Measurements from ENCODE around the gene THOP1. TPM values are rescaled to one million over a fixed set of nuclear protein-coding genes. Genes with fewer than 3 reads are reported as not detected.

THOP1 gene
- total RNA-seq, 2 donors from 2014 or later, result 31.3 to 55.2 TPM

DNA sequence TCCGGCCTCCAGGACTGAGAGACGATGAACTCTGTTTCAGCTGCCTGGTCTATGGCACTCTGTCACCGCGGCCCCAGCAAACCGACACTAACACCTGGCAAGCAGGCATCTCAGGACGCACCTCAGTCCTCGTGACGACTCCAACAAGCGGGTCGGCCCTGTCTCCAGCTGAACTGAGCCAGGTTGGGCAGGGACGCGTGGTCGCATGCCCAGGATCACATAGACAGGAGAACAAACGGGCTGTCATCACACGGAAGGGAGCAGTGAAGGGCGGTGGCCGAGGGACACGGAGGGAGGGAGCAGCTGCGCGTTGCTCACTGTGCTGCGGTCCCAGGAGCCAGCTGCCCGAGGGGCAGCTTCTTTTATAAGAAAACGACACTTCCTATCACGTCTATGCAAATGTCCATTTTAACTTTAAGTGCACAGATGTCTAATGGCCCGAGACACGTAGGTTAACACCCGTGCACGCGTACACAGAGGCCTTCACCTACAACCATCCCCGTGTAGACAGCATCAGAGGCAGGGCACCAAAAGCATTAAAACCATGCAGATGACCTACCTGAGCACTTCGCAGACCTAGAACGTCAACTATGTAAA lies 11.1 kb upstream of the THOP1 start:
- TF ChIP-seq, protein P1, sequence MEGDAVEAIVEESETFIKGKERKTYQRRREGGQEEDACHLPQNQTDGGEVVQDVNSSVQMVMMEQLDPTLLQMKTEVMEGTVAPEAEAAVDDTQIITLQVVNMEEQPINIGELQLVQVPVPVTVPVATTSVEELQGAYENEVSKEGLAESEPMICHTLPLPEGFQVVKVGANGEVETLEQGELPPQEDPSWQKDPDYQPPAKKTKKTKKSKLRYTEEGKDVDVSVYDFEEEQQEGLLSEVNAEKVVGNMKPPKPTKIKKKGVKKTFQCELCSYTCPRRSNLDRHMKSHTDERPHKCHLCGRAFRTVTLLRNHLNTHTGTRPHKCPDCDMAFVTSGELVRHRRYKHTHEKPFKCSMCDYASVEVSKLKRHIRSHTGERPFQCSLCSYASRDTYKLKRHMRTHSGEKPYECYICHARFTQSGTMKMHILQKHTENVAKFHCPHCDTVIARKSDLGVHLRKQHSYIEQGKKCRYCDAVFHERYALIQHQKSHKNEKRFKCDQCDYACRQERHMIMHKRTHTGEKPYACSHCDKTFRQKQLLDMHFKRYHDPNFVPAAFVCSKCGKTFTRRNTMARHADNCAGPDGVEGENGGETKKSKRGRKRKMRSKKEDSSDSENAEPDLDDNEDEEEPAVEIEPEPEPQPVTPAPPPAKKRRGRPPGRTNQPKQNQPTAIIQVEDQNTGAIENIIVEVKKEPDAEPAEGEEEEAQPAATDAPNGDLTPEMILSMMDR (IDR thresholded peaks at IDR 0.05), result no peak
- Histone ChIP-seq H3K27me3 (replicated peaks; ENCODE audit: insufficient read depth) (no peaks in the 10 kb centered on the region), H3K9me3 (no peaks in the 10 kb centered on the region), H3K36me3 (no peaks in the 10 kb centered on the region), H3K27ac (no peak overlapping the region), H3K4me3 (no peak overlapping the region), H3K4me1 (ENCODE audit: control insufficient read depth in 1 of 2, low read depth in 2 of 2) (peaks cover 0 to 14% of the 10 kb centered on the region in 2 donors)
- ATAC-seq (ENCODE audit: insufficient number of reproducible peaks, low FRiP score, low read depth), result no peak
- DNase-seq (ENCODE audit: low spot score), result no peak

DNA sequence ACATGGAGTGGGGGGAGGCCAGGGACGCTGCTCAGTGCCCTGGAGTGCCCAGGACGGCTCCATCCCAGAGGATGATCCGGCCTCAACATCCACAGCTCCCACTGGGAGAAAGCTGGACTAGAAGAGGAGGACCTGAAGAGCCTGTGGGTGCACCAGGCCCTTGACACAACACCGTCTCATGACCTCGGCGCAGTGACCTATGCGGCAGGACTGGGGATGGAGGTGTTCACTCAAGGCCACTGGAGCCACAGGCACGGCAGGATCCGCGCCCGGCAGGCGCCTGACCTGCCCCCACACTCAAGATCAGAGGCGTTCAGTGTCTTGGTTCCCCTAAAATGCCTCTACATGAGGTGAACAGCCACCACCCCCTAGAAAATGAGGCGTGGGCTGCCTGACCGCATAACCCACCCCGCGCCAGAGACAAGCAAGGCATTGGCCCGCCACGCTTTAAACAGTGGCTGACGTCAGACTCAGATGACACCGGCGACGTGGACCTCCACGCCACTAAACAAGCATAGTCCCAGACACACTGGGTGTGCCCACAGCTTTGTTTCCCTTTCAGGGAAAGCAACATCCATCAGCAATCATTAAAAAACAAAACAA lies 10.2 kb upstream of the THOP1 start:
- ATAC-seq (ENCODE audit: insufficient number of reproducible peaks, low FRiP score, low read depth), result no peak
- Histone ChIP-seq H3K4me1 (ENCODE audit: control insufficient read depth in 1 of 2, low read depth in 2 of 2) (peaks cover 0 to 14% of the 10 kb centered on the region in 2 donors), H3K36me3 (no peaks in the 10 kb centered on the region), H3K9me3 (no peaks in the 10 kb centered on the region), H3K27ac (peak overlapping the region in 1 of 2 donors; percentile 36), H3K4me3 (peak overlapping the region; percentile 29), H3K27me3 (replicated peaks; ENCODE audit: insufficient read depth) (no peaks in the 10 kb centered on the region)
- TF ChIP-seq, protein P1 (IDR thresholded peaks at IDR 0.05), result no peak
- no peak for DNase-seq (ENCODE audit: low spot score)

DNA sequence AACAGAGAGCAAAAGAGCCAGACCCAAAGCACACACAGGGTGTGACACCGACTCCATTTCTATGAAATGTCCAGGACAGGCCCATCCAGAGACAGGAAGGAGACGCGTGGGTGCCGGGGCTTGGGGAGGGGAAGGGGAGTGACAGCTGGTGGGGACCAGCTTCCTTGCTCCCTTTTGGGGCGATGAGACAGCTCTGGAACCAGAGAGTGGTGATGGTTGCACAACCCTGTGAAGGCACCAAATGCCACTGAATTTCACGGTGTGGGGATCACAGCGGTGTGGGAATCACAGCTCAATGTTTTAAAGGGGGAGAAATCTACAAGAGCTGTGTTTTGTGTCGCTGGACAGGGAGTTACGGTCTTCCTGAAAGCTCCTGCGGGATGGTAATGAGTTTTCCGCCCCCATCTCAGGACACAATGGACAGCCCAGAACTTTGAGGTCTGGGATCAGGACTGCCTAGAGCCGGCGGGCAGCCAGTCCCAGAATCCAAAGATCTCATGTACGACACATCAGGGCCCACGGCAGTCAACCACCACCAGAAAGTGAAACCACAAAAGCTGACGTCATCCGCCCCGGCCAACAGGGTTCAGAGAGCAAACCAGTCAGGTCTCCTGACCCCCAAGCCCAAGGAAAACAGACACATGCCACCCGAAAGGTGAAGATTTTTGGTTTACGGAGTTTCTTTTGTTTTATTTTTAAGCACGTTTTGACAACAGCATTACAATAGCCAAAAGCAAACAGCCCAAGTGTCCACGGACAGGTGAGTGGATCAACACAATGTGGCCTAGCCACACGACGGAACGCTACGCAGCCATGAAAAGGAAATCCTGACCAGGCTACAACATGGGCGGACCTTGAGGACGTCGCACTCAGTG lies 9.5 kb upstream of the THOP1 start:
- Histone ChIP-seq H3K9me3 (no peaks in the 10 kb centered on the region), H3K27ac (peak overlapping the region in 1 of 2 donors; percentile 36), H3K4me1 (ENCODE audit: control insufficient read depth in 1 of 2, low read depth in 2 of 2) (peaks cover 0 to 11% of the 10 kb centered on the region in 2 donors), H3K4me3 (peak overlapping the region; percentile 29), H3K27me3 (replicated peaks; ENCODE audit: insufficient read depth) (no peaks in the 10 kb centered on the region), H3K36me3 (no peaks in the 10 kb centered on the region)
- TF ChIP-seq, protein P1 (IDR thresholded peaks at IDR 0.05), result no peak
- DNase-seq (ENCODE audit: low spot score) (no peak), ATAC-seq (ENCODE audit: insufficient number of reproducible peaks, low FRiP score, low read depth) (no peak)

DNA sequence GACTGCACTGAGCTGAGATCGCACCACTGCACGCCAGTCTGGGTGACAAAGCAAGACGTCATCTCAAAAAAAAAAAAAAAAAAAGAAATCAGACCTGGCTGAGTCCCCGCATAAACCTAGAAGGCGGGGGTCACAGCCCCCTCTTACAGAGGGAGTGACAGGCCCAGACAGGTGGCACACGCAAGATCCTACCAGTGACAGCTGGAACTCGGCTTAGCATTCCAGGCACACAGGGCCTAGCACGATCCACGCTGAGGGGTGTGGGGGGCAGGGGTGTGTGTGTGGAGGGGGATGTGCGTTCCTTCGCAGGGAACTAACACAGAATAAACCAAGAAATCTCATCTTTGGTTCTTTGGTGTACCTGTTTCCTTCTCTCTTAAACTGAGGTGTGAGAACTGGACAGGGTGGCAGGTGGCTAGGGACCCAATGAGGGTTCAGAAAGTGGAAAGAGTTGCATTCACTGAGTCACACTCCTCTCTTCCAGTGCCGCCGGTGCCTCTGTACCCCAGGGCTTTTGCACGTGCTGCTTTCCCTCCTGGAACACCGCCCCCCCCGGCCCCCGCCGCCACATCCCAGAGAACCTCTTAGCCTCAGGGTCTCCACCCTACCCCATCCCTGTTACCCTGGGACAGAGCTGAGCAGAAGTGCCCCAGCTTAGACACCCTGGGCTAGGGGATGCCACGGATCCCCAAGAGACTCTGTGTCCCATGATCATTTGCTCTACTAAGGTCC lies 7.2 kb upstream of the THOP1 start:
- TF ChIP-seq, protein P1 (IDR thresholded peaks at IDR 0.05), result no peak
- no peak overlapping the region for H3K4me3 ChIP-seq
- ATAC-seq (ENCODE audit: insufficient number of reproducible peaks, low FRiP score, low read depth) (no peak), DNase-seq (ENCODE audit: low spot score) (no peak)
- H3K27me3 ChIP-seq (replicated peaks; ENCODE audit: insufficient read depth), result no peaks in the 10 kb centered on the region
- no peak overlapping the region for H3K27ac ChIP-seq
- no peaks in the 10 kb centered on the region for H3K9me3 ChIP-seq
- H3K4me1 ChIP-seq (ENCODE audit: control insufficient read depth in 1 of 2, low read depth in 2 of 2), result peaks cover 7 to 23% of the 10 kb centered on the region in 2 donors
- H3K36me3 ChIP-seq, result no peaks in the 10 kb centered on the region
